Posterior vena cava (tissue), 2 donors: Measurements from ENCODE around the gene GFRA1. TPM values are rescaled to one million over a fixed set of nuclear protein-coding genes. Genes with fewer than 3 reads are reported as not detected.

ENCODE experiments used
- DNase-seq: peaks from one replicate; pipeline ENCODE4 v3.0.0-alpha.2; 2020; ENCODE audit warnings: low spot score
- intact Hi-C, 2 donors: fragments of 100-400 bp; cut with DNase I; formaldehyde crosslinking; loops; one replicate each; pipeline versions ENCODE4 v1.14.1 to v1.14.2; 2022 to 2023
- total RNA-seq, 2 donors: library from RNA; stranded (reverse); fragmentation: NEBNext Ultra II Directional; extraction: Animal tissue kit (Norgen Biotek cat#: 25700); gene quantifications; one replicate each; pipeline ENCODE4 v1.2.1, GENCODE V29; 2021
- donor health status: DM: yes; HTN: yes; CAD: no.
- donor health status: DM: yes; HTN: yes; CAD: no.

The GFRA1 gene
- total RNA-seq, 2 donors from 2014 or later: 16.4 to 18.6 TPM

GRCh38 chr10:116098411-116099022, 174.5 kb downstream of the GFRA1 start:
- DNase-seq: peak; percentile 85
- intact Hi-C loops: no loop called here

GRCh38 chr10:116097239-116097784, 175.7 kb downstream of the GFRA1 start:
- intact Hi-C loops: no loop called here
- DNase-seq: no peak

GRCh38 chr10:116096526-116096925, 176.5 kb downstream of the GFRA1 start:
- intact Hi-C loops: no loop called here
- no peak for DNase-seq

- DNase-seq: no peak
- intact Hi-C loops: no loop called here
These were observed 178.7 kb downstream of the GFRA1 start for GRCh38 chr10:116094356-116094755.

GRCh38 chr10:116093031-116093430, 180.0 kb downstream of the GFRA1 start:
- no peak for DNase-seq
- intact Hi-C loops: no loop called here

- no peak for DNase-seq
These were observed 184.0 kb downstream of the GFRA1 start for GRCh38 chr10:116088985-116089384.

GRCh38 chr10:116085323-116085722, 187.7 kb downstream of the GFRA1 start:
- DNase-seq: no peak
- intact Hi-C loops: no loop called here

More at GRCh38 chr10:116088985-116089384, 184.0 kb downstream of the GFRA1 start:
- intact Hi-C loops: no loop called here

GRCh38 chr10:116084161-116084560, 188.8 kb downstream of the GFRA1 start:
- DNase-seq: no peak

GRCh38 chr10:116083226-116083762, 189.7 kb downstream of the GFRA1 start:
- intact Hi-C loops: no loop called here
- DNase-seq: no peak

More at GRCh38 chr10:116084161-116084560, 188.8 kb downstream of the GFRA1 start:
- intact Hi-C loops: no loop called here

- DNase-seq: no peak
- intact Hi-C loops: no loop called here
These were observed 190.2 kb downstream of the GFRA1 start for GRCh38 chr10:116082762-116083161.

GRCh38 chr10:116082206-116082605, 190.8 kb downstream of the GFRA1 start:
- intact Hi-C loops: no loop called here
- DNase-seq: no peak

- DNase-seq: no peak
- intact Hi-C loops: no loop called here
These were observed 192.5 kb downstream of the GFRA1 start for GRCh38 chr10:116080553-116080952.

GRCh38 chr10:116079355-116079754, 193.7 kb downstream of the GFRA1 start:
- intact Hi-C loops: no loop called here
- no peak for DNase-seq

GRCh38 chr10:116076621-116077020, 196.4 kb downstream of the GFRA1 start:
- no peak for DNase-seq
- intact Hi-C loops: no loop called here

GRCh38 chr10:116073510-116073909, 199.5 kb downstream of the GFRA1 start:
- no peak for DNase-seq
- intact Hi-C loops: no loop called here

- no peak for DNase-seq
- intact Hi-C loops: no loop called here
These were observed 200.0 kb downstream of the GFRA1 start for GRCh38 chr10:116073001-116073400.

- no peak for DNase-seq
- intact Hi-C loops: no loop called here
These were observed 201.4 kb downstream of the GFRA1 start for GRCh38 chr10:116071453-116072148.

GRCh38 chr10:116070743-116071320, 202.2 kb downstream of the GFRA1 start:
- intact Hi-C loops: no loop called here
- DNase-seq: no peak

- DNase-seq: no peak
- intact Hi-C loops: no loop called here
These were observed 203.2 kb downstream of the GFRA1 start for GRCh38 chr10:116069856-116070255.

GRCh38 chr10:116067825-116068224, 205.2 kb downstream of the GFRA1 start:
- intact Hi-C loops: no loop called here
- DNase-seq: no peak
